Rectal smooth muscle tissue (tissue), 1 donor: Measurements from ENCODE around the gene ZDHHC15.
"Not testable (repeated sequence)": the region's sequence is repeated elsewhere in the genome, so short reads cannot be mapped to it uniquely, and the experiment has no call there.

Experiments
- H3K27ac ChIP-seq: one replicate; pipeline ENCODE4 v1.7.0; 2013; ENCODE audit warnings: low read depth, low read length, inconsistent platforms
- H3K27me3 ChIP-seq: one replicate; pipeline ENCODE4 v1.7.0; 2013; ENCODE audit warnings: low read length; ENCODE audit not compliant: control insufficient read depth, insufficient read depth
- H3K36me3 ChIP-seq: one replicate; pipeline ENCODE4 v1.7.0; 2013; ENCODE audit warnings: low read length; ENCODE audit not compliant: control insufficient read depth, insufficient read depth
- H3K4me1 ChIP-seq: one replicate; pipeline ENCODE4 v1.7.0; 2013; ENCODE audit warnings: low read length; ENCODE audit not compliant: control insufficient read depth, insufficient read depth
- H3K4me3 ChIP-seq: one replicate; pipeline ENCODE4 v1.7.0; 2013; ENCODE audit warnings: low read length
- H3K9ac ChIP-seq: one replicate; pipeline ENCODE4 v1.7.0; 2013; ENCODE audit warnings: low read length

The ZDHHC15 gene

GRCh38 chrX:75365243-75365975 is 157.4 kb downstream of the ZDHHC15 start:
- H3K36me3 ChIP-seq = no peaks in the 10 kb centered on the region
- no peaks in the 10 kb centered on the region for H3K4me1 ChIP-seq
- H3K4me3 ChIP-seq = no peak overlapping the region
- H3K27me3 ChIP-seq = no peaks in the 10 kb centered on the region
- H3K9ac ChIP-seq = no peak overlapping the region
- no peak overlapping the region for H3K27ac ChIP-seq

GRCh38 chrX:75361788-75362187 is 161.0 kb downstream of the ZDHHC15 start:
- Histone ChIP-seq H3K4me1 (no peaks in the 10 kb centered on the region), H3K27ac (no peak overlapping the region), H3K9ac (no peak overlapping the region), H3K4me3 (no peak overlapping the region), H3K27me3 (no peaks in the 10 kb centered on the region), H3K36me3 (no peaks in the 10 kb centered on the region)

GRCh38 chrX:75348601-75349000 is 174.2 kb downstream of the ZDHHC15 start:
- not testable (repeated sequence) for H3K27ac ChIP-seq, H3K4me3 ChIP-seq, H3K36me3 ChIP-seq, H3K9ac ChIP-seq, H3K27me3 ChIP-seq, H3K4me1 ChIP-seq

- no peak overlapping the region for H3K9ac ChIP-seq
- H3K4me1 ChIP-seq = no peaks in the 10 kb centered on the region
- H3K4me3 ChIP-seq = no peak overlapping the region
- H3K36me3 ChIP-seq = no peaks in the 10 kb centered on the region
- H3K27me3 ChIP-seq = no peaks in the 10 kb centered on the region
- H3K27ac ChIP-seq = no peak overlapping the region
Measured at GRCh38 chrX:75337525-75337924, 185.3 kb downstream of the ZDHHC15 start.

GRCh38 chrX:75335127-75335458 is 187.7 kb downstream of the ZDHHC15 start:
- H3K4me1 ChIP-seq = no peaks in the 10 kb centered on the region
- H3K36me3 ChIP-seq = no peaks in the 10 kb centered on the region
- no peak overlapping the region for H3K4me3 ChIP-seq
- no peak overlapping the region for H3K9ac ChIP-seq
- no peak overlapping the region for H3K27ac ChIP-seq
- H3K27me3 ChIP-seq = no peaks in the 10 kb centered on the region

- not testable (repeated sequence) for H3K4me1 ChIP-seq, H3K36me3 ChIP-seq, H3K9ac ChIP-seq, H3K27ac ChIP-seq, H3K4me3 ChIP-seq, H3K27me3 ChIP-seq
Measured at GRCh38 chrX:75334407-75335126, 188.3 kb downstream of the ZDHHC15 start.

GRCh38 chrX:75327607-75328006 is 195.2 kb downstream of the ZDHHC15 start:
- no peak overlapping the region for H3K27ac ChIP-seq
- no peaks in the 10 kb centered on the region for H3K36me3 ChIP-seq
- no peak overlapping the region for H3K9ac ChIP-seq

More at GRCh38 chrX:75327607-75328006, 195.2 kb downstream of the ZDHHC15 start:
- Histone ChIP-seq H3K4me3 (no peak overlapping the region), H3K27me3 (no peaks in the 10 kb centered on the region), H3K4me1 (no peaks in the 10 kb centered on the region)
